ENCODE data around the gene ADISSP.

GRCh38 chr20:3730803-3731672 lies 36.5 kb downstream of the ADISSP start:
- TF ChIP-seq, protein P1, sequence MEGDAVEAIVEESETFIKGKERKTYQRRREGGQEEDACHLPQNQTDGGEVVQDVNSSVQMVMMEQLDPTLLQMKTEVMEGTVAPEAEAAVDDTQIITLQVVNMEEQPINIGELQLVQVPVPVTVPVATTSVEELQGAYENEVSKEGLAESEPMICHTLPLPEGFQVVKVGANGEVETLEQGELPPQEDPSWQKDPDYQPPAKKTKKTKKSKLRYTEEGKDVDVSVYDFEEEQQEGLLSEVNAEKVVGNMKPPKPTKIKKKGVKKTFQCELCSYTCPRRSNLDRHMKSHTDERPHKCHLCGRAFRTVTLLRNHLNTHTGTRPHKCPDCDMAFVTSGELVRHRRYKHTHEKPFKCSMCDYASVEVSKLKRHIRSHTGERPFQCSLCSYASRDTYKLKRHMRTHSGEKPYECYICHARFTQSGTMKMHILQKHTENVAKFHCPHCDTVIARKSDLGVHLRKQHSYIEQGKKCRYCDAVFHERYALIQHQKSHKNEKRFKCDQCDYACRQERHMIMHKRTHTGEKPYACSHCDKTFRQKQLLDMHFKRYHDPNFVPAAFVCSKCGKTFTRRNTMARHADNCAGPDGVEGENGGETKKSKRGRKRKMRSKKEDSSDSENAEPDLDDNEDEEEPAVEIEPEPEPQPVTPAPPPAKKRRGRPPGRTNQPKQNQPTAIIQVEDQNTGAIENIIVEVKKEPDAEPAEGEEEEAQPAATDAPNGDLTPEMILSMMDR (conservative IDR thresholded peaks at IDR 0.05 in 1 of 2, IDR thresholded peaks at IDR 0.05 in 1 of 2; ENCODE audit: extremely low read depth in 1 of 2, insufficient read depth in 1 of 2, low read depth in 1 of 2, low read length in 2 of 2): no peak
- TF ChIP-seq EZH2 (IDR thresholded peaks at IDR 0.05; ENCODE audit: borderline replicate concordance, low read length): no peak

All from mammary epithelial cell (primary cell).